ENCODE data around the gene IFT27.

The IFT27 gene

GRCh38 chr22:36809351-36809750, 33.4 kb upstream of the IFT27 start:
- H3K36me3 ChIP-seq (replicated peaks) = no peaks in the 10 kb centered on the region
- in situ Hi-C loops (cut with MboI; ENCODE audit: low sequenced_read_pairs) = no loop called here
- H3K4me1 ChIP-seq = no peaks in the 10 kb centered on the region
- no peak overlapping the region for H3K4me3 ChIP-seq
- H3K9me3 ChIP-seq = no peaks in the 10 kb centered on the region
- H3K27me3 ChIP-seq (ENCODE audit: low read depth) = peaks cover 16% of the 10 kb centered on the region
- no peak for DNase-seq (ENCODE audit: low spot score in 2 of 2)

- no peaks in the 10 kb centered on the region for H3K9me3 ChIP-seq
- in situ Hi-C loops (cut with MboI; ENCODE audit: low sequenced_read_pairs) = no loop called here
- no peaks in the 10 kb centered on the region for H3K4me1 ChIP-seq
- peaks cover 11% of the 10 kb centered on the region for H3K27me3 ChIP-seq (ENCODE audit: low read depth)
- no peak overlapping the region for H3K4me3 ChIP-seq
- H3K36me3 ChIP-seq (replicated peaks) = no peaks in the 10 kb centered on the region
- no peak for DNase-seq (ENCODE audit: low spot score in 2 of 2)
Measured at GRCh38 chr22:36808721-36809344, 32.9 kb upstream of the IFT27 start.

GRCh38 chr22:36807627-36808026, 31.7 kb upstream of the IFT27 start:
- peaks cover under 1% of the 10 kb centered on the region; the same call in 1 of the 2 replicates for H3K27me3 ChIP-seq (ENCODE audit: low read depth)
- H3K4me3 ChIP-seq = no peak overlapping the region
- DNase-seq (ENCODE audit: low spot score in 2 of 2) = no peak
- H3K36me3 ChIP-seq (replicated peaks) = no peaks in the 10 kb centered on the region
- in situ Hi-C loops (cut with MboI; ENCODE audit: low sequenced_read_pairs) = no loop called here
- H3K4me1 ChIP-seq = no peaks in the 10 kb centered on the region
- H3K9me3 ChIP-seq = no peaks in the 10 kb centered on the region

DNA sequence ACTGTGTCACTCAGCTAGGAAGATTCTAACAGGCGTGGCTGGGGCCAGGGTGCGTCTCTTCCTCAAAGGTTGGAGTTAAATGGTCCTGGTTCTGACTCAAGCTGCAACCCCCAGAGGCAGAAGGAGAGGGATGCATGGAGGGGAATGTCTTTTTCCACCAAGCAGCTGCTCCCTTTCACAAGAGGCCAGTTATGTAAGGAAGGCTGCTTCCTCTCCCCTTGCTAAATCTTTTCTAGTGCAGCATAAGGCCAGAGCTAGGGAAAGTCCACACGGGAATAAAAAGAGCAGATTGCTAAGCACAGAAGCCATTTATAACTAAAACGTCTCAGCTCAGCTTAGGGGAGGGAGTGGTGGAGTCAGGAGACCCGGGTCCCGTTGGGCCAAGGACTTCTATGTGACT, 30.9 kb upstream of the IFT27 start:
- H3K36me3 ChIP-seq (replicated peaks) = no peaks in the 10 kb centered on the region
- H3K27me3 ChIP-seq (ENCODE audit: low read depth) = no peaks in the 10 kb centered on the region; the same call in 1 of the 2 replicates
- H3K4me1 ChIP-seq = no peaks in the 10 kb centered on the region
- DNase-seq (ENCODE audit: low spot score in 2 of 2) = no peak
- no peaks in the 10 kb centered on the region for H3K9me3 ChIP-seq
- in situ Hi-C loops (cut with MboI; ENCODE audit: low sequenced_read_pairs) = no loop called here
- H3K4me3 ChIP-seq = no peak overlapping the region

GRCh38 chr22:36803358-36803757, 27.4 kb upstream of the IFT27 start:
- no peak for DNase-seq (ENCODE audit: low spot score in 2 of 2)
- no peaks in the 10 kb centered on the region for H3K4me1 ChIP-seq
- in situ Hi-C loops (cut with MboI; ENCODE audit: low sequenced_read_pairs) = no loop called here
- no peak overlapping the region for H3K4me3 ChIP-seq
- no peaks in the 10 kb centered on the region for H3K9me3 ChIP-seq
- H3K27me3 ChIP-seq (ENCODE audit: low read depth) = no peaks in the 10 kb centered on the region; the same call in 1 of the 2 replicates
- no peaks in the 10 kb centered on the region for H3K36me3 ChIP-seq (replicated peaks)

DNA sequence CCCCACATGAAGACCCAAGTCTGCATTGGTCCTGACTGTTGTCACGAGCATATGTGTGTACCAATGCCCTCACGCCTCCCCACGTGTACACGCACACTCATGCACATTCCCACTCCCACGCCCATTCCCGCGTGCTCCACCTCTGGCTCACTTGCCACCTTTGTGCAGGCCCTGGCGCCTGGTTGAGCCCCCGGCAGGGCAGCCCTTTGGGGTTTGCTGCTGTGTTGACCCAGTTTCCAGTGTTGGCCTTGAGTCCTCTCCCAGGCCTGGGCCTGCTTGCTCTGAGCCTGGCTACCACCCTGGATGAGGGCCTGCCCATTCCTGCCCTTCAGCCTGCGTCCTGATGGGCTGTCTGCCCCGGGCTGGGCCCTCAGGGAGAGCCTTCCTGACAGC, 22.8 kb upstream of the IFT27 start:
- Histone ChIP-seq H3K9me3 (no peaks in the 10 kb centered on the region), H3K27me3 (ENCODE audit: low read depth) (no peaks in the 10 kb centered on the region), H3K4me1 (no peaks in the 10 kb centered on the region), H3K36me3 (replicated peaks) (no peaks in the 10 kb centered on the region), H3K4me3 (no peak overlapping the region)
- in situ Hi-C loops (cut with MboI; ENCODE audit: low sequenced_read_pairs) = no loop called here
- DNase-seq (ENCODE audit: low spot score in 2 of 2) = no peak

DNA sequence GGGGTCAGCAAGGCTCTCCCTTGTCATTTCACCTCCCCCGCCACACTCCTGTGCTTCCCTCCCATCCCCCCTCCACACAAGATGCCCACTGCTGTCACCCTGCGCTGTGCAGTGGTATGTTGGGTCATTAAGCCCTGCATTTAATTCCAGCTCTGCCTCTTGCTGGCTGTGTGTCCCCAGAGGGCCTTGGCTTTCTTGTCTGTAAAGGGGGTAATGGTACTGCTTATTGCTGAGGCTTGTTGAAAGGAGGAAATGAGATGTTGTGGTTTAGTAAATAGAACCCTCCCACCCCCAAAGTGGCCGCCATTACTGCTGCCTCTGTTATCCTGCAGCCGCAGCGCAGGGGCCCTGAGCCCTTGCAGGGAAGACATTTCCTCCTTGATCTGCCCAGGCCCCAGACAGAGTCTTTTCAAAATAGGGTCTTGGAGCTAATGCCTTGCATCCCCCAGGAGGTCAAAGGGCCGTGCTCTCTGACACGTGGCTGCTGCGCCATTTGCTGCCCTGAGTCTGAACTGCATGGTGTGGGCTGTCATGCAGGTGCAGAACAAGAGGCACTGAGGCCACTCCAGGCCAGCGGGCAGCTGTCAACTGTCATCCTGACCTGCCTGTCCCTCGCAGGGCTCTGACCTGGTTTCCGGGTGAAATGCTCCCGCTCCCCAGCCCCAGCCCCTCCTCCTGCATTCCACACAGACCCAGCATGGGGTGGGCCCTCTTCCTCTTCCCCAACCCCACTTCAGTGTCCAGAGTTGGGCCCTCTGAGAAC, 22.2 kb upstream of the IFT27 start:
- Histone ChIP-seq H3K9me3 (no peaks in the 10 kb centered on the region), H3K36me3 (replicated peaks) (no peaks in the 10 kb centered on the region), H3K27me3 (ENCODE audit: low read depth) (peaks cover 4% of the 10 kb centered on the region), H3K4me3 (no peak overlapping the region), H3K4me1 (no peaks in the 10 kb centered on the region)
- no peak for DNase-seq (ENCODE audit: low spot score in 2 of 2)
- in situ Hi-C loops (cut with MboI; ENCODE audit: low sequenced_read_pairs) = no loop called here

DNA sequence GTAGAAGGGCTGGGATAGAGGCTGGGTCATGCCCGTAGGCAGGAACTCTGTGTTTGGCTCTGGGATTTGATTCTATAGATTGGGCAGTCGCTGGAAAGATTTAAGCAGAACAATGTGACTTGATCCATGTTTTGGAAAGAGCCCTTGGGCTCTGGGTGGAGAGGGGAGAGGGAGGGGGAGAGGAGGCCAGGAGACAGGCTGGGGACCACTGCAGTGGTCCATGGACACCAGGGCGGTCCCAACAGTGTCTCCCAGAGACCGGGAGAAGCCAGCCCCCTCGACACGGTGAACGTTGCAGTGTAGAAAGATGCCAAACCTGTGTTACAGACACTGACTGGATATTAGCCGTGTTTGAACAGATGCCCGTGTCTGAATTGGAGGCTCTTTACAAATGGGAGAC, 21.5 kb upstream of the IFT27 start:
- H3K36me3 ChIP-seq (replicated peaks) = no peaks in the 10 kb centered on the region
- H3K27me3 ChIP-seq (ENCODE audit: low read depth) = peaks cover 9% of the 10 kb centered on the region
- no peaks in the 10 kb centered on the region for H3K4me1 ChIP-seq
- H3K4me3 ChIP-seq = no peak overlapping the region
- H3K9me3 ChIP-seq = no peaks in the 10 kb centered on the region
- in situ Hi-C loops (cut with MboI; ENCODE audit: low sequenced_read_pairs) = no loop called here
- DNase-seq (ENCODE audit: low spot score in 2 of 2) = no peak

- Histone ChIP-seq H3K4me1 (no peaks in the 10 kb centered on the region), H3K36me3 (replicated peaks) (no peaks in the 10 kb centered on the region), H3K27me3 (ENCODE audit: low read depth) (peaks cover 10% of the 10 kb centered on the region), H3K4me3 (no peak overlapping the region), H3K9me3 (no peaks in the 10 kb centered on the region)
- no peak for DNase-seq (ENCODE audit: low spot score in 2 of 2)
- in situ Hi-C loops (cut with MboI; ENCODE audit: low sequenced_read_pairs) = no loop called here
Measured at GRCh38 chr22:36796552-36797175, 20.7 kb upstream of the IFT27 start.

GRCh38 chr22:36795633-36796032, 19.7 kb upstream of the IFT27 start:
- no peaks in the 10 kb centered on the region for H3K4me1 ChIP-seq
- no peaks in the 10 kb centered on the region for H3K36me3 ChIP-seq (replicated peaks)
- no peak overlapping the region for H3K4me3 ChIP-seq
- no peak for DNase-seq (ENCODE audit: low spot score in 2 of 2)
- H3K27me3 ChIP-seq (ENCODE audit: low read depth) = peaks cover 20% of the 10 kb centered on the region
- no peaks in the 10 kb centered on the region for H3K9me3 ChIP-seq
- in situ Hi-C loops (cut with MboI; ENCODE audit: low sequenced_read_pairs) = no loop called here

DNA sequence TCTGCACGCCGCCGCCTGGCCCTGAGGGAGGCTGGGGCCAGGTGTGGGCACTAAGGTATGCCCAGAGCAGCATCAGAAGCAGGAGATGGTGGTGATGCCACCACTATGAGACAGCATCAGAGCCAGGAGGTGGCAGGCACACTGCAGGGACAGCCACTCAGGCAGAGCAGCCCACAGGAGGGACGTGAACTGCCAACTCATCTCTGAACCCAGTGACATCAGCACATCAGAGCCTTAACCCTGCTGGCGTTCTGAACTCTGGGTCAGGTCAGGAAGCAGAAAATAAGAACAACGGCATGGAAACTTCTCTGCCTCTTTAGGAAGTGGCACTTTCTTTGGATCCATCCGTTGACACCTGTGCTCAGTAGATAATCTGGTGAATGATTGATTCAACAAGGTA, 14.7 kb upstream of the IFT27 start:
- in situ Hi-C loops (cut with MboI; ENCODE audit: low sequenced_read_pairs) = no loop called here
- Histone ChIP-seq H3K4me3 (no peak overlapping the region), H3K9me3 (no peaks in the 10 kb centered on the region), H3K27me3 (ENCODE audit: low read depth) (peaks cover 67% of the 10 kb centered on the region), H3K36me3 (replicated peaks) (no peaks in the 10 kb centered on the region), H3K4me1 (no peaks in the 10 kb centered on the region)
- no peak for DNase-seq (ENCODE audit: low spot score in 2 of 2)

- no peak for DNase-seq (ENCODE audit: low spot score in 2 of 2)
- Histone ChIP-seq H3K9me3 (no peaks in the 10 kb centered on the region), H3K4me3 (no peak overlapping the region), H3K27me3 (ENCODE audit: low read depth) (peaks cover 62% of the 10 kb centered on the region), H3K4me1 (no peaks in the 10 kb centered on the region), H3K36me3 (replicated peaks) (no peaks in the 10 kb centered on the region)
- in situ Hi-C loops (cut with MboI; ENCODE audit: low sequenced_read_pairs) = no loop called here
Measured at GRCh38 chr22:36787204-36787988, 11.5 kb upstream of the IFT27 start.

GRCh38 chr22:36783743-36784142, 7.8 kb upstream of the IFT27 start:
- Histone ChIP-seq H3K27me3 (ENCODE audit: low read depth) (peaks cover 36% of the 10 kb centered on the region), H3K9me3 (no peaks in the 10 kb centered on the region), H3K4me1 (no peaks in the 10 kb centered on the region), H3K4me3 (no peak overlapping the region), H3K36me3 (replicated peaks) (no peaks in the 10 kb centered on the region)
- in situ Hi-C loops (cut with MboI; ENCODE audit: low sequenced_read_pairs) = no loop called here
- DNase-seq (ENCODE audit: low spot score in 2 of 2) = no peak
